ENCODE results near the gene KIF5A. TPM values are rescaled to one million over a fixed set of nuclear protein-coding genes. Genes with fewer than 3 reads are reported as not detected.
A peak's percentile ranks its signal among the peaks of the same experiment; 100 is the strongest.

Gene KIF5A
- total and polyA plus RNA-seq, 2 of the 13 experiments (the other 11 are each of a cell fraction or from before 2014, with no cell fraction given): 1.6 to 11.9 TPM

GRCh38 chr12:57632958-57633840 is 83.4 kb downstream of the KIF5A start, which contains the start of gene B4GALNT1:
B4GALNT1 (minus strand) TSS chr12:57633201; CDS start chr12:57632132, 1,069 bp downstream.
- peak within 1 kb of the TSS; percentile 63; the same call in 1 of the 2 replicates for H3K9ac ChIP-seq (ENCODE audit: insufficient read depth, low read depth, low read length)
- intact Hi-C loops (cut with micrococcal nuclease; ENCODE audit: unreplicated experiment): loop anchor here (1.0 to 2.0 kb wide), 3 partner anchors 42 to 60 kb away; partner anchors contain the start of gene PIP4K2C
- TF ChIP-seq HOXA9 (CRISPR knock-in tag; IDR thresholded peaks at IDR 0.05; ENCODE audit: borderline replicate concordance): peak; percentile 85; the same call in 1 of the 2 replicates
- TF ChIP-seq HNRNPUL1 (IDR thresholded peaks at IDR 0.05; ENCODE audit: low read depth, low read length): no peak
- TF ChIP-seq SRSF1 (optimal IDR thresholded peaks at IDR 0.05; ENCODE audit: low read depth, low read length): peak; percentile 69
- TF ChIP-seq ZNF770 (CRISPR knock-in tag; IDR thresholded peaks at IDR 0.05): peak; percentile 37; the same call in 1 of the 2 replicates
- TF ChIP-seq, protein P1, sequence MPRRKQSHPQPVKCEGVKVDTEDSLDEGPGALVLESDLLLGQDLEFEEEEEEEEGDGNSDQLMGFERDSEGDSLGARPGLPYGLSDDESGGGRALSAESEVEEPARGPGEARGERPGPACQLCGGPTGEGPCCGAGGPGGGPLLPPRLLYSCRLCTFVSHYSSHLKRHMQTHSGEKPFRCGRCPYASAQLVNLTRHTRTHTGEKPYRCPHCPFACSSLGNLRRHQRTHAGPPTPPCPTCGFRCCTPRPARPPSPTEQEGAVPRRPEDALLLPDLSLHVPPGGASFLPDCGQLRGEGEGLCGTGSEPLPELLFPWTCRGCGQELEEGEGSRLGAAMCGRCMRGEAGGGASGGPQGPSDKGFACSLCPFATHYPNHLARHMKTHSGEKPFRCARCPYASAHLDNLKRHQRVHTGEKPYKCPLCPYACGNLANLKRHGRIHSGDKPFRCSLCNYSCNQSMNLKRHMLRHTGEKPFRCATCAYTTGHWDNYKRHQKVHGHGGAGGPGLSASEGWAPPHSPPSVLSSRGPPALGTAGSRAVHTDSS (CRISPR knock-in tag; conservative IDR thresholded peaks at IDR 0.05): no peak
- peak; percentile 64; the same call in 1 of the 2 replicates for TF ChIP-seq ZFP41 (CRISPR knock-in tag; IDR thresholded peaks at IDR 0.05; ENCODE audit: borderline replicate concordance)
- peak; percentile 77 for TF ChIP-seq ERF (CRISPR knock-in tag; IDR thresholded peaks at IDR 0.05)
- no peak for TF ChIP-seq KDM1A (CRISPR knock-in tag; IDR thresholded peaks at IDR 0.05)
- TF ChIP-seq, protein P2, sequence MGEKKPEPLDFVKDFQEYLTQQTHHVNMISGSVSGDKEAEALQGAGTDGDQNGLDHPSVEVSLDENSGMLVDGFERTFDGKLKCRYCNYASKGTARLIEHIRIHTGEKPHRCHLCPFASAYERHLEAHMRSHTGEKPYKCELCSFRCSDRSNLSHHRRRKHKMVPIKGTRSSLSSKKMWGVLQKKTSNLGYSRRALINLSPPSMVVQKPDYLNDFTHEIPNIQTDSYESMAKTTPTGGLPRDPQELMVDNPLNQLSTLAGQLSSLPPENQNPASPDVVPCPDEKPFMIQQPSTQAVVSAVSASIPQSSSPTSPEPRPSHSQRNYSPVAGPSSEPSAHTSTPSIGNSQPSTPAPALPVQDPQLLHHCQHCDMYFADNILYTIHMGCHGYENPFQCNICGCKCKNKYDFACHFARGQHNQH (CRISPR knock-in tag; IDR thresholded peaks at IDR 0.05): peak; percentile 42; the same call in 1 of the 2 replicates
- TF ChIP-seq ZNF749 (CRISPR knock-in tag; IDR thresholded peaks at IDR 0.05; ENCODE audit: borderline replicate concordance): no peak
- TF ChIP-seq DDIT3 (CRISPR knock-in tag; IDR thresholded peaks at IDR 0.05): no peak
- peak; percentile 55; the same call in 1 of the 2 replicates for TF ChIP-seq MXD4 (CRISPR knock-in tag; IDR thresholded peaks at IDR 0.05)
- TF ChIP-seq ZSCAN12 (CRISPR knock-in tag; IDR thresholded peaks at IDR 0.05): peak; percentile 22; the same call in 1 of the 2 replicates
- no peak for TF ChIP-seq HOMEZ (CRISPR knock-in tag; IDR thresholded peaks at IDR 0.05; ENCODE audit: low read depth)
- 0 out of 2 replicates have a peak, but pooled peaks have one; percentile 16 for TF ChIP-seq ZNF296 (CRISPR knock-in tag; conservative IDR thresholded peaks at IDR 0.05)
- TF ChIP-seq KAT7 (CRISPR knock-in tag; IDR thresholded peaks at IDR 0.05; ENCODE audit: borderline replicate concordance): no peak

More at GRCh38 chr12:57632958-57633840, 83.4 kb downstream of the KIF5A start, which contains the start of gene B4GALNT1:
- Histone ChIP-seq H3K27me3 (ENCODE audit: control insufficient read depth in 1 of 2, insufficient read depth in 2 of 2, low read length in 2 of 2) (peaks cover 0 to 2% of the 10 kb centered on the region in 2 experiments; a peak in 1 of 5 replicates), H4K20me1 (ENCODE audit: insufficient read depth, low read length) (no peaks in the 10 kb centered on the region), H3K9me3 (ENCODE audit: low read length) (no peaks in the 10 kb centered on the region), H3K79me2 (ENCODE audit: insufficient read depth, low read length) (no peaks in the 10 kb centered on the region), H3K4me2 (ENCODE audit: low read depth, low read length) (peak within 1 kb of the TSS; percentile 87), H3K4me3 (replicated peaks in 1 of 3; ENCODE audit: insufficient read depth in 1 of 3, low read depth in 2 of 3, low read length in 3 of 3) (peak within 1 kb of the TSS; percentile 66 to 77 (median 68)), H2AFZ (ENCODE audit: low read length) (no peak within 1 kb of the TSS), H3K27ac (ENCODE audit: extremely low read length, insufficient read depth, low read length) (no peak within 1 kb of the TSS), H3K36me3 (replicated peaks in 1 of 2; ENCODE audit: control insufficient read depth in 1 of 2, insufficient read depth in 2 of 2, low read length in 2 of 2) (0 out of 5 replicates have a peak, but pooled peaks cover 0 to 3% of the 10 kb centered on the region in 2 experiments), H3K4me1 (ENCODE audit: insufficient read depth, low read length) (peaks cover 22% of the 10 kb centered on the region)
- no TSS peak for BruUV-seq (replicated peaks)
- POLR2A ChIA-PET: interaction anchor here (0.6 to 1.1 kb wide), 6 partner anchors 10 to 116 kb away, joined by 3 to 4 read pairs (median 3); partner anchors contain the start of genes DCTN2 and DDIT3
- FAIRE-seq (no peak), DNase-seq (ENCODE audit: low spot score) (no peak), ATAC-seq (peak; percentile 91)
- in situ Hi-C loops (cut with HindIII; ENCODE audit: extremely low pct_ligation_motif_present, low pct_unique_long_range_greater_than_20kb): no loop called here
- CTCF ChIA-PET (ENCODE audit: low intra/inter-chr PET ratio, low total read pairs): interaction anchor here (1.5 to 2.0 kb wide), 2 partner anchors 50 to 61 kb away, joined by 6 to 9 read pairs; partner anchors contain the start of gene OS9
- WGBS (ENCODE audit: low lambda C conversion rate): 7% methylated on average over 14 of the region's 58 CpGs
